A549 (cell line): ENCODE results near the gene DOK6. TPM values are rescaled to one million over a fixed set of nuclear protein-coding genes. Genes with fewer than 3 reads are reported as not detected.

Source experiments
- ATAC-seq, 2 experiments: fragments of 200-7000 bp in 1 of 2; fragments of >200 bp in 1 of 2; cut with Nextera tagmentation in 1 of 2; cut with Tn5 transposase in 1 of 2; 3 replicates each; pipeline versions ENCODE4 v1.8.0 to v1.9.1; 2018 to 2020; ENCODE audit warnings: mild to moderate bottlenecking in 1 of 2, moderate library complexity in 1 of 2
- CTCF ChIA-PET: fragments of 300-600 bp; sonication (Branson Sonifier 250); formaldehyde crosslinking; extraction: SDS; loops from one replicate; lab custom pipeline; 2021; ENCODE audit warnings: antibody characterized with exemption, inconsistent platforms; lab: Yijun Ruan, JAX
- POLR2A ChIA-PET: fragments of 350-600 bp; formaldehyde crosslinking; extraction: SDS; loops from one replicate; lab custom pipeline; 2021; ENCODE audit warnings: antibody characterized with exemption, inconsistent platforms; lab: Yijun Ruan, JAX
- DNase-seq, 2 experiments: peaks; one replicate each; pipeline versions ENCODE4 v3.0.0 to v3.0.0-alpha.2; 2011 to 2016; ENCODE audit warnings: low read depth in 1 of 2, low spot score in 1 of 2
- FAIRE-seq: peaks from 2 replicates; lab custom pipeline; 2011; peaks lifted over from hg19 to GRCh38; lab: Jason Lieb, UNC
- H3K27ac ChIP-seq, 2 experiments: fragments of >200 bp; sonication (Bioruptor Twin); formaldehyde crosslinking; 3 replicates each; pipeline ENCODE4 v1.5.1; 2016 to 2017
- H3K4me1 ChIP-seq: fragments of >200 bp; sonication (Bioruptor Twin); formaldehyde crosslinking; 3 replicates; pipeline ENCODE4 v1.6.1; 2016
- H3K4me2 ChIP-seq: fragments of >200 bp; sonication (Bioruptor Twin); formaldehyde crosslinking; 3 replicates; pipeline ENCODE4 v1.6.1; 2016
- H3K4me3 ChIP-seq: fragments of >200 bp; sonication (Bioruptor Twin); formaldehyde crosslinking; 3 replicates; pipeline ENCODE4 v1.5.1; 2016
- H3K9me3 ChIP-seq: fragments of >200 bp; sonication (Bioruptor Twin); formaldehyde crosslinking; 3 replicates; pipeline ENCODE4 v1.6.1; 2016
- ATOH8 ChIP-seq: fragments of 250-450 bp; sonication (Bioruptor Pico); IDR thresholded peaks from 2 replicates; pipeline ENCODE4 v1.5.0; 2020; ENCODE audit warnings: low read depth, mild to moderate bottlenecking, moderate library complexity
- BHLHE40 ChIP-seq: IDR thresholded peaks from 2 replicates; pipeline ENCODE4 v1.6.1; 2012; ENCODE audit warnings: low read depth, low read length, inconsistent platforms
- CHD2 ChIP-seq: fragments of 150-350 bp; IDR thresholded peaks from 2 replicates; pipeline ENCODE4 v1.6.1; 2014; ENCODE audit warnings: low read length; ENCODE audit not compliant: partially characterized antibody
- CHD4 ChIP-seq: fragments of 200-600 bp; sonication (generic); IDR thresholded peaks from 2 replicates; pipeline ENCODE4 v1.6.1; 2016; ENCODE audit warnings: antibody characterized with exemption, mild to moderate bottlenecking, borderline replicate concordance
- E2F6 ChIP-seq: IDR thresholded peaks from 2 replicates; pipeline ENCODE4 v1.6.1; 2012; ENCODE audit warnings: low read depth, borderline replicate concordance
- EHMT2 ChIP-seq: fragments of 200-600 bp; sonication (generic); IDR thresholded peaks from 2 replicates; pipeline ENCODE4 v1.6.1; 2016; ENCODE audit warnings: antibody characterized with exemption, low read depth, mild to moderate bottlenecking, moderate library complexity
- ESRRA ChIP-seq: fragments of 150-350 bp; IDR thresholded peaks from 2 replicates; pipeline ENCODE4 v1.6.1; 2014; ENCODE audit warnings: mild to moderate bottlenecking, low read length, borderline replicate concordance
- FOSB ChIP-seq: fragments of 250-450 bp; sonication (Bioruptor Pico); IDR thresholded peaks from 2 replicates; pipeline ENCODE4 v1.5.0; 2020; ENCODE audit warnings: mild to moderate bottlenecking, moderate library complexity
- HOXB13 ChIP-seq: fragments of 250-450 bp; sonication (Bioruptor Pico); IDR thresholded peaks from 2 replicates; pipeline ENCODE4 v1.5.0; 2020; ENCODE audit warnings: low read depth, mild to moderate bottlenecking, moderate library complexity
- MAX ChIP-seq: IDR thresholded peaks from 2 replicates; pipeline ENCODE4 v1.6.1; 2012
- NFE2L2 ChIP-seq: fragments of 150-350 bp; conservative IDR thresholded peaks from 2 replicates; pipeline ENCODE4 v1.6.1; 2014; ENCODE audit warnings: low read length
- NR3C1 ChIP-seq: fragments of >200 bp; sonication (Bioruptor Twin); formaldehyde crosslinking; IDR thresholded peaks from 3 replicates; pipeline ENCODE4 v1.6.1; 2017
- PHF8 ChIP-seq: fragments of 200-600 bp; sonication (generic); IDR thresholded peaks from 2 replicates; pipeline ENCODE4 v1.6.1; 2016; ENCODE audit warnings: low read depth, mild to moderate bottlenecking, antibody characterized with exemption, moderate library complexity, borderline replicate concordance
- REST ChIP-seq: fragments of 200-600 bp; sonication (generic); IDR thresholded peaks from 2 replicates; pipeline ENCODE4 v1.6.1; 2016; ENCODE audit warnings: antibody characterized with exemption, mild to moderate bottlenecking, moderate library complexity
- RNF2 ChIP-seq: fragments of 200-600 bp; sonication (generic); IDR thresholded peaks from 2 replicates; pipeline ENCODE4 v1.6.1; 2016; ENCODE audit warnings: low read depth, mild to moderate bottlenecking, antibody characterized with exemption, moderate library complexity, borderline replicate concordance
- TFCP2L1 ChIP-seq: fragments of 250-450 bp; sonication (Bioruptor Pico); IDR thresholded peaks from 2 replicates; pipeline ENCODE4 v1.5.0; 2021; ENCODE audit warnings: mild to moderate bottlenecking
- WGBS: methylation state at CpG from one replicate; pipeline ENCODE4 v1.1.6; 2017; ENCODE audit errors: missing lambda C conversion rate; 5-methylcytosine and 5-hydroxymethylcytosine counted together
- polyA minus RNA-seq: library from RNA; depleted of rRNA, polyadenylated mRNA; stranded (reverse); fragments of >200 nt; gene quantifications from 2 replicates; pipeline ENCODE4 v1.2.3, GENCODE V29; 2011; rRNA and poly(A)+ RNA removed
- polyA plus RNA-seq, 4 experiments: library from polyadenylated mRNA; depleted of rRNA in 3 of 4; stranded (reverse); fragments of >200 nt; fragmentation: RNase III in 1 of 4; extraction: RNeasy Plus Mini Kit Qiagen cat#74134 plus additional on column Dnase treatment in 1 of 4; gene quantifications; 2 replicates in 3 of 4; 3 replicates in 1 of 4; pipeline ENCODE4 v1.2.3, GENCODE V29; 2011 to 2017

DOK6 gene
- polyA plus RNA-seq (2011; rRNA removed) (not detected in 2 replicates), polyA plus RNA-seq (2017; fragmentation: RNase III; extraction: RNeasy Plus Mini Kit Qiagen cat#74134 plus additional on column Dnase treatment) (not detected in 3 replicates), polyA minus RNA-seq (not detected in 2 replicates)
- not detected in 2 replicates for polyA plus RNA-seq (2012; cell fraction: cytosol; rRNA removed)
- polyA plus RNA-seq (2012; cell fraction: nucleus; rRNA removed), result not detected in 2 replicates

GRCh38 chr18:69400253-69400975 is at the start of gene DOK6:
Gene DOK6 (plus strand): TSS chr18:69400888.
- FAIRE-seq, result no peak
- CTCF ChIA-PET, result no interaction called here
- peaks cover 7% of the 10 kb centered on the region; the same call in 1 of the 3 replicates for H3K4me1 ChIP-seq
- ATAC-seq, result peak; percentile 54 to 79; a peak in 5 of 6 replicates
- H3K4me3 ChIP-seq, result peak within 1 kb of the TSS; percentile 49
- peak within 1 kb of the TSS; percentile 94 for H3K4me2 ChIP-seq
- TF ChIP-seq EHMT2 (no peak), E2F6 (0 out of 2 replicates have a peak, but pooled peaks have one; percentile 27)
- 4% methylated on average over 11 of the region's 79 CpGs for WGBS
- no peaks in the 10 kb centered on the region for H3K9me3 ChIP-seq
- peak; percentile 12 to 16 for DNase-seq
- H3K27ac ChIP-seq, result no peak within 1 kb of the TSS
- POLR2A ChIA-PET, result no interaction called here

- ATAC-seq (no peak), FAIRE-seq (no peak), DNase-seq (no peak)
- POLR2A ChIA-PET, result no interaction called here
- no peak overlapping the region for H3K27ac ChIP-seq
- CTCF ChIA-PET, result no interaction called here
- no peaks in the 10 kb centered on the region for H3K4me1 ChIP-seq
- H3K4me3 ChIP-seq, result no peak overlapping the region
- WGBS, result 0% methylated on average over 1 of the region's 1 CpG
- H3K9me3 ChIP-seq, result no peaks in the 10 kb centered on the region
- TF ChIP-seq BHLHE40, result no peak
- TF ChIP-seq E2F6, result no peak
- no peak for TF ChIP-seq MAX
- TF ChIP-seq CHD4, result no peak
- no peak for TF ChIP-seq TFCP2L1 (CRISPR knock-in tag)
- TF ChIP-seq NR3C1, result no peak
- no peak for TF ChIP-seq FOSB (CRISPR knock-in tag)
- TF ChIP-seq CHD2, result no peak
- TF ChIP-seq RNF2, result no peak
- no peak for TF ChIP-seq NFE2L2
- TF ChIP-seq REST, result no peak
- TF ChIP-seq HOXB13 (CRISPR knock-in tag), result no peak
- TF ChIP-seq PHF8, result no peak
- no peak for TF ChIP-seq ESRRA
- TF ChIP-seq ATOH8 (CRISPR knock-in tag), result no peak
- H3K4me2 ChIP-seq, result no peak overlapping the region
These were observed 47.7 kb upstream of the DOK6 start for GRCh38 chr18:69353023-69353422.
